H1 (cell line): ENCODE measurements around the gene SH2D4B. TPM values are rescaled to one million over a fixed set of nuclear protein-coding genes. Genes with fewer than 3 reads are reported as not detected.

ENCODE experiments used
- CTCF ChIA-PET: fragments of 300-600 bp; sonication (Branson Sonifier 250); formaldehyde crosslinking; loops from one replicate; lab custom pipeline; 2021; ENCODE audit not compliant: partially characterized antibody; lab: Charles Lee
- POLR2A ChIA-PET: fragments of 300-600 bp; sonication (Branson Sonifier 250); formaldehyde crosslinking; loops from one replicate; lab custom pipeline; 2021; ENCODE audit warnings: inconsistent platforms; ENCODE audit not compliant: partially characterized antibody; lab: Charles Lee
- DNase-seq, 2 experiments: peaks; one replicate each; pipeline versions ENCODE4 v3.0.0 to v3.0.0-alpha.2; 2010 to 2022; ENCODE audit warnings: low spot score in 2 of 2, low read depth in 1 of 2, mixed read lengths in 1 of 2
- FAIRE-seq: peaks from 2 replicates; lab custom pipeline; 2011; peaks lifted over from hg19 to GRCh38; lab: Jason Lieb, UNC
- H2AFZ ChIP-seq: 2 replicates; pipeline ENCODE4 v1.8.1; 2012; ENCODE audit warnings: low read length, inconsistent platforms
- H2AK5ac ChIP-seq: 2 replicates; pipeline ENCODE4 v1.6.1; 2013; ENCODE audit warnings: low read depth, low read length
- H2BK120ac ChIP-seq: replicated peaks from 2 replicates; pipeline ENCODE3; 2013; ENCODE audit warnings: low read depth, low read length, inconsistent platforms
- H2BK12ac ChIP-seq: 2 replicates; pipeline ENCODE4 v1.6.1; 2013; ENCODE audit warnings: low read depth, low read length
- H2BK15ac ChIP-seq: 2 replicates; pipeline ENCODE4 v1.6.1; 2013; ENCODE audit warnings: low read length
- H2BK20ac ChIP-seq: 2 replicates; pipeline ENCODE4 v1.6.1; 2013; ENCODE audit warnings: low read length
- H2BK5ac ChIP-seq: 2 replicates; pipeline ENCODE4 v1.6.1; 2013; ENCODE audit warnings: low read depth, low read length
- H3K14ac ChIP-seq: 2 replicates; pipeline ENCODE4 v1.6.1; 2013; ENCODE audit warnings: inconsistent platforms; ENCODE audit not compliant: insufficient read length
- H3K18ac ChIP-seq: 2 replicates; pipeline ENCODE4 v1.6.1; 2013; ENCODE audit warnings: low read length; ENCODE audit errors: extremely low read depth
- H3K23ac ChIP-seq: 2 replicates; pipeline ENCODE4 v1.6.1; 2013; ENCODE audit warnings: inconsistent platforms; ENCODE audit not compliant: insufficient read length
- H3K23me2 ChIP-seq: 2 replicates; pipeline ENCODE4 v1.6.1; 2013; ENCODE audit warnings: low read depth, low read length
- H3K27ac ChIP-seq: 2 replicates; pipeline ENCODE4 v1.6.1; 2011; ENCODE audit warnings: low read depth, low read length, inconsistent platforms
- H3K27me3 ChIP-seq, 4 experiments: replicated peaks in 1 of 4; 1 replicate in 1 of 4; 2 replicates in 3 of 4; pipeline versions ENCODE4 v1.6.1 to v1.8.1; 2011 to 2013; ENCODE audit warnings: low read length in 3 of 4, mild to moderate bottlenecking in 3 of 4, inconsistent platforms in 2 of 4, mixed read lengths in 2 of 4, moderate library complexity in 1 of 4; ENCODE audit not compliant: control insufficient read depth in 3 of 4, insufficient read depth in 3 of 4; ENCODE audit errors: extremely low read depth in 1 of 4
- H3K36me3 ChIP-seq, 4 experiments: 2 replicates each; pipeline versions ENCODE4 v1.6.1 to v1.8.1; 2011 to 2013; ENCODE audit warnings: mild to moderate bottlenecking in 4 of 4, low read length in 3 of 4, moderate library complexity in 2 of 4, control low read depth in 1 of 4, inconsistent platforms in 1 of 4; ENCODE audit not compliant: insufficient read depth in 4 of 4, control insufficient read depth in 2 of 4
- H3K4ac ChIP-seq: replicated peaks from 2 replicates; pipeline ENCODE3; 2013; ENCODE audit warnings: low read length, low read depth, mixed read lengths, inconsistent platforms; ENCODE audit not compliant: insufficient read length
- H3K4me1 ChIP-seq, 4 experiments: replicated peaks in 1 of 4; 1 replicate in 1 of 4; 2 replicates in 3 of 4; pipeline versions ENCODE4 v1.6.1 to v1.8.1; 2011 to 2013; ENCODE audit warnings: low read length in 3 of 4, inconsistent platforms in 2 of 4, mixed read lengths in 1 of 4; ENCODE audit not compliant: insufficient read depth in 4 of 4, control insufficient read depth in 3 of 4
- H3K4me2 ChIP-seq, 2 experiments: 2 replicates each; pipeline versions ENCODE4 v1.6.1 to v1.8.1; 2011 to 2013; ENCODE audit warnings: low read depth in 2 of 2, low read length in 2 of 2, control low read depth in 1 of 2, inconsistent platforms in 1 of 2, mild to moderate bottlenecking in 1 of 2; ENCODE audit not compliant: insufficient read depth in 1 of 2
- H3K4me3 ChIP-seq, 4 experiments: fragments of 200-600, 300-600 bp in 1 of 4; sonication (generic), shearing (Covaris generic), sonication (Bioruptor Twin) in 1 of 4; 2 replicates each; pipeline versions ENCODE4 v1.5.1 to v1.8.1; 2011 to 2016; ENCODE audit warnings: low read length in 4 of 4, low read depth in 3 of 4, control low read depth in 2 of 4, inconsistent platforms in 2 of 4, mild to moderate bottlenecking in 2 of 4, mixed read lengths in 1 of 4, moderate library complexity in 1 of 4; ENCODE audit not compliant: insufficient read depth in 2 of 4; ENCODE audit errors: extremely low read depth in 1 of 4
- H3K56ac ChIP-seq: replicated peaks from 2 replicates; pipeline ENCODE3; 2013; ENCODE audit warnings: low read depth, mild to moderate bottlenecking, mixed read lengths, low read length, inconsistent platforms; ENCODE audit not compliant: insufficient read length
- H3K79me1 ChIP-seq: 2 replicates; pipeline ENCODE4 v1.6.1; 2013; ENCODE audit warnings: low read depth, low read length, control low read depth
- H3K79me2 ChIP-seq, 2 experiments: 2 replicates each; pipeline versions ENCODE4 v1.6.1 to v1.8.1; 2012 to 2013; ENCODE audit warnings: low read length in 2 of 2, mild to moderate bottlenecking in 2 of 2, inconsistent platforms in 1 of 2; ENCODE audit not compliant: insufficient read depth in 2 of 2, control insufficient read depth in 1 of 2
- H3K9ac ChIP-seq, 4 experiments: replicated peaks in 1 of 4; 1 replicate in 1 of 4; 2 replicates in 3 of 4; pipeline versions ENCODE4 v1.6.1 to v1.8.1; 2011 to 2013; ENCODE audit warnings: low read depth in 3 of 4, low read length in 3 of 4, control low read depth in 2 of 4, mild to moderate bottlenecking in 2 of 4, moderate library complexity in 2 of 4, inconsistent platforms in 1 of 4; ENCODE audit errors: extremely low read depth in 1 of 4
- H3K9me3 ChIP-seq, 2 experiments: 2 replicates each; pipeline versions ENCODE4 v1.6.1 to v1.8.1; 2012 to 2013; ENCODE audit warnings: mild to moderate bottlenecking in 2 of 2, moderate library complexity in 2 of 2, control low read depth in 1 of 2, inconsistent platforms in 1 of 2, low read depth in 1 of 2, low read length in 1 of 2, mixed read lengths in 1 of 2; ENCODE audit not compliant: insufficient read depth in 2 of 2
- H4K20me1 ChIP-seq, 2 experiments: replicated peaks in 1 of 2; 2 replicates each; pipeline versions ENCODE3 to v1.8.1; 2011 to 2013; ENCODE audit warnings: inconsistent platforms in 2 of 2, low read length in 2 of 2, mild to moderate bottlenecking in 1 of 2; ENCODE audit not compliant: insufficient read depth in 2 of 2, control insufficient read depth in 1 of 2
- H4K5ac ChIP-seq: 2 replicates; pipeline ENCODE4 v1.6.1; 2013; ENCODE audit warnings: low read length, low read depth, mixed read lengths, inconsistent platforms; ENCODE audit not compliant: insufficient read length
- H4K8ac ChIP-seq: 2 replicates; pipeline ENCODE4 v1.8.0; 2013; ENCODE audit warnings: mild to moderate bottlenecking, moderate library complexity, low read length, inconsistent platforms; ENCODE audit not compliant: insufficient read depth; ENCODE audit errors: extremely low read depth
- H4K91ac ChIP-seq: replicated peaks from 2 replicates; pipeline ENCODE3; 2013; ENCODE audit warnings: low read length, mixed read lengths, inconsistent platforms; ENCODE audit not compliant: insufficient read length
- MAX ChIP-seq: IDR thresholded peaks from 2 replicates; pipeline ENCODE4 v1.6.1; 2012; ENCODE audit warnings: inconsistent platforms
- TAF1 ChIP-seq: IDR thresholded peaks from 2 replicates; pipeline ENCODE4 v1.6.1; 2011; ENCODE audit warnings: mild to moderate bottlenecking, low read depth, low read length
- WGBS, 2 experiments: shearing (Covaris generic) in 1 of 2; methylation state at CpG; one replicate each; pipeline versions ENCODE4 v1.1.6 to v1.1.7; 2013 to 2015; ENCODE audit warnings: low lambda C conversion rate in 2 of 2, mixed read lengths in 2 of 2, inconsistent platforms in 1 of 2, low coverage in 1 of 2, missing lambda C conversion rate in 1 of 2; ENCODE audit not compliant: insufficient replicate concordance in 2 of 2, insufficient coverage in 1 of 2, insufficient read length in 1 of 2; ENCODE audit errors: extremely low coverage in 1 of 2, missing lambda C conversion rate in 1 of 2; 5-methylcytosine and 5-hydroxymethylcytosine counted together
- polyA plus RNA-seq, 7 experiments: library from polyadenylated mRNA; depleted of rRNA in 3 of 7; stranded (reverse) in 5 of 7; unstranded in 2 of 7; fragments of >200 nt in 5 of 7; fragments of 200-250 nt in 2 of 7; gene quantifications; 1 replicate in 5 of 7; 2 replicates in 1 of 7; 4 replicates in 1 of 7; pipeline versions ENCODE4 v1.2.1 to v1.2.3, GENCODE V29; 2011 to 2013; ENCODE audit warnings: missing spikeins in 2 of 7, mixed read lengths in 2 of 7
- total RNA-seq: library from RNA; stranded (reverse); fragmentation: NEBNext Ultra II Directional; extraction: Animal tissue kit (Norgen Biotek cat#: 25700); gene quantifications from 2 replicates; pipeline ENCODE4 v1.2.1, GENCODE V29; 2021

Gene SH2D4B
- total and polyA plus RNA-seq, 2 of the 8 experiments (the other 6 are each of a cell fraction or from before 2014, with no cell fraction given): 0.06 to 0.13 TPM

DNA sequence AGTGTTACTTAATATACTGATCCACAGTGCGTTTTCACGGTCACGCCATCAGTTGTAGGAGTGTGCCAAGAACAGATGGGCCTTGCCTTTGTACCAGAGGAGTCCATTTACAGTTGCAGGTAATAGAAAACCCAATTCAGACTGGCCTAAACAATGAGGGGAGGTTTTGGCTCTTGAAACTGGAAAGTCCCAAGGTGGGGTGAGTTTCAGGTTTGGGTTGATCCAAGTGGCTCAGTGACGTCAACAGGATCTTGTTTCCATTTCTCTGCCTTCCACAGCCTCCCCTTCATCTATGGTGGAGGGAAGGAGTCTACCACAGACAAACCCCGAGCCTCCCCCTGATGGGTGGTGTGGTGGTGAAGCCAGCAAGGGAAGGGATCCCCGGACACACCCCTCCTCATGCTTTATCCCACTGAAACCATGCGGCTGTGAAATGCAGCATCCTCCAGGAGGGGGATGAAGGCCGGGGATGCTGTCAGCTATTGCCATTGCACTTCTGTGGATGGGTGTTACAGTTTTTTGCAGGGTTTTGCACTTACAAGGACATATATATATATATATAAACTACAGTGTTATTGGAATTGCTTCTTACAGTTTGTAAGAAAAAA lies 14.8 kb upstream of the SH2D4B start:
- H3K23ac ChIP-seq: no peak overlapping the region
- peaks cover 0 to 4% of the 10 kb centered on the region in 2 experiments for H4K20me1 ChIP-seq
- H3K56ac ChIP-seq: no peak overlapping the region
- H2AK5ac ChIP-seq: no peak overlapping the region
- ChIA-PET CTCF (interaction anchor here (0.9 to 1.5 kb wide), 3 partner anchors 12 to 78 kb away, joined by 3 to 4 read pairs (median 4); no protein-coding TSS in a partner anchor), POLR2A (interaction anchor here (1.6 kb wide), 1 partner anchor 60 kb away, joined by 3 read pairs; no protein-coding TSS in a partner anchor)
- H3K14ac ChIP-seq: no peak overlapping the region
- H3K79me2 ChIP-seq: no peaks in the 10 kb centered on the region
- no peaks in the 10 kb centered on the region for H3K79me1 ChIP-seq
- no peak overlapping the region for H3K4me3 ChIP-seq
- 89% methylated on average over 8 of the region's 8 CpGs; no CpG with 5 or more reads in 1 of the 2 experiments for WGBS, 2 experiments
- H3K9me3 ChIP-seq: no peaks in the 10 kb centered on the region
- H3K9ac ChIP-seq: no peak overlapping the region
- no peaks in the 10 kb centered on the region for H3K27me3 ChIP-seq
- no peak overlapping the region for H3K18ac ChIP-seq
- 0 out of 2 replicates have a peak, but pooled peaks have one; percentile 15 for TF ChIP-seq MAX
- no peak for TF ChIP-seq TAF1
- peaks cover 0 to 8% (median 1%) of the 10 kb centered on the region in 4 experiments; a peak in 4 of 8 replicates for H3K36me3 ChIP-seq
- H3K4ac ChIP-seq: no peak overlapping the region
- FAIRE-seq (no peak), DNase-seq (no peak)
- no peak overlapping the region for H2BK5ac ChIP-seq
- no peak overlapping the region for H2BK15ac ChIP-seq
- no peaks in the 10 kb centered on the region for H3K23me2 ChIP-seq
- H3K4me2 ChIP-seq: no peak overlapping the region
- H4K5ac ChIP-seq: no peak overlapping the region
- H2BK120ac ChIP-seq: no peak overlapping the region
- H2AFZ ChIP-seq: no peak overlapping the region
- H4K91ac ChIP-seq: no peak overlapping the region
- no peak overlapping the region for H2BK12ac ChIP-seq
- H4K8ac ChIP-seq: no peak overlapping the region
- H3K27ac ChIP-seq: no peak overlapping the region
- H2BK20ac ChIP-seq: no peak overlapping the region
- H3K4me1 ChIP-seq: peaks cover 0 to 2% (median 0%) of the 10 kb centered on the region in 4 experiments; a peak in 3 of 7 replicates
